HG03575 (cell line): Measurements from ENCODE around the gene SLC25A19.

Experiments used
- ATAC-seq: cut with Tn5 transposase; IDR thresholded peaks from one replicate; pipeline ENCODE4 v1.9.1; 2021; ENCODE audit not compliant: unreplicated experiment, insufficient number of reproducible peaks, low FRiP score; ENCODE audit errors: extremely low read depth

Gene SLC25A19

GRCh38 chr17:75227729-75228128, 61.5 kb downstream of the SLC25A19 start:
- no peak for ATAC-seq

- ATAC-seq, result no peak
These were observed 64.2 kb downstream of the SLC25A19 start for GRCh38 chr17:75225016-75225415.
